K562 (cell line): ENCODE measurements around the gene RIMKLA.

ENCODE experiments used
- BDP1 ChIP-seq: IDR thresholded peaks from 3 replicates; pipeline ENCODE4 v1.6.1; 2011; ENCODE audit not compliant: insufficient read length, insufficient read depth
- CAMTA2 ChIP-seq: fragments of 250-450 bp; sonication (Bioruptor Pico); conservative IDR thresholded peaks from 2 replicates; pipeline ENCODE4 v1.5.1; 2022
- EP300 ChIP-seq: IDR thresholded peaks from 2 replicates; pipeline ENCODE4 v1.6.1; 2012; ENCODE audit warnings: low read length, improper control_type of control experiment
- GABPA ChIP-seq: fragments of 200-800 bp; sonication (Bioruptor generic); conservative IDR thresholded peaks from 2 replicates; pipeline ENCODE4 v1.6.1; 2016; ENCODE audit warnings: low read depth, missing genetic modification characterization, missing compliant biosample characterization
- JUN ChIP-seq, 2 experiments: sonication (generic) in 1 of 2; formaldehyde crosslinking in 1 of 2; IDR thresholded peaks; 2 replicates each; pipeline versions ENCODE4 v1.6.1 to v1.8.0; 2012 to 2022; ENCODE audit warnings: borderline replicate concordance in 2 of 2, mild to moderate bottlenecking in 2 of 2, improper control_type of control experiment in 1 of 2, low read depth in 1 of 2, low read length in 1 of 2, missing genetic modification reagents in 1 of 2
- JUND ChIP-seq, 2 experiments: IDR thresholded peaks; 2 replicates in 1 of 2; 3 replicates in 1 of 2; pipeline ENCODE4 v1.6.1; 2011; ENCODE audit warnings: borderline replicate concordance in 2 of 2, low read depth in 2 of 2, low read length in 2 of 2, improper control_type of control experiment in 1 of 2, missing biosample characterization in 1 of 2, missing genetic modification characterization in 1 of 2, missing genetic modification reagents in 1 of 2
- POLR2A ChIP-seq: fragments of 450-650 bp; conservative IDR thresholded peaks from 2 replicates; pipeline ENCODE4 v1.6.1; 2016
- TRIM28 ChIP-seq: fragments of 450-650 bp; IDR thresholded peaks from 2 replicates; pipeline ENCODE4 v1.6.1; 2017
- ZNF12 ChIP-seq: sonication (generic); formaldehyde crosslinking; IDR thresholded peaks from 2 replicates; pipeline ENCODE4 v1.4.0; 2020; ENCODE audit warnings: mild to moderate bottlenecking, missing genetic modification reagents
- TF ChIP-seq, protein P1 (sequence below): fragments of 250-450 bp; sonication (Bioruptor Pico); IDR thresholded peaks from 2 replicates; pipeline ENCODE4 v1.4.0; 2020; ENCODE audit warnings: mild to moderate bottlenecking, moderate library complexity
- TF ChIP-seq, protein P2 (sequence below), 3 experiments: IDR thresholded peaks in 2 of 3; conservative IDR thresholded peaks in 1 of 3; 2 replicates each; pipeline ENCODE4 v1.5.1; 2011 to 2012; ENCODE audit warnings: low read length in 3 of 3, mild to moderate bottlenecking in 3 of 3, control low read depth in 2 of 3, improper control_type of control experiment in 1 of 3, inconsistent platforms in 1 of 3, low read depth in 1 of 3, mixed read lengths in 1 of 3, moderate library complexity in 1 of 3; ENCODE audit not compliant: insufficient read depth in 2 of 3
- TF ChIP-seq, protein P3 (sequence below): fragments of 450-650 bp; formaldehyde crosslinking; IDR thresholded peaks from 2 replicates; pipeline ENCODE4 v1.4.0; 2022; ENCODE audit warnings: missing genetic modification characterization
- TF ChIP-seq, protein P4 (sequence below), 2 experiments: fragments of 450-650 bp; IDR thresholded peaks; 2 replicates each; pipeline ENCODE4 v1.6.1; 2016

DNA sequence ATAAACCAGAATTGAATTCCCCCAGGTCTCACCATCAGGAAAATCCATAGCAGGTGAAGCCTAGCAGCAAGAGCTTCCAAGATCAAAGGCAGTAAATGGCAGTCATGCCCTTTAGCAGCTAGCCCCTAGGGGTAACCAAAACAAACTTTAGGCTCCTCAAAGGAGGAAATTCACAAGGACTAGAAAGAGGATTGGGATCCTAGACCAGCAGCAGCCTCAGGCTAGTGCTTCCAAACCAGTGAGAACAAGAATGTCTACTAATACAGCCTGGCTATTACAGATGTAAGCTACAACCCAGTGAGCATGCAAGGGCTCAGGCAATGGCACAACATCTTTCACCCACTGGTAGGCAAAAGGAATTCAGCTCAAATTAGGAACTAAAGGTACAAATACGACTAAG lies 11.1 kb upstream of the RIMKLA start:
- TF ChIP-seq, protein P1, sequence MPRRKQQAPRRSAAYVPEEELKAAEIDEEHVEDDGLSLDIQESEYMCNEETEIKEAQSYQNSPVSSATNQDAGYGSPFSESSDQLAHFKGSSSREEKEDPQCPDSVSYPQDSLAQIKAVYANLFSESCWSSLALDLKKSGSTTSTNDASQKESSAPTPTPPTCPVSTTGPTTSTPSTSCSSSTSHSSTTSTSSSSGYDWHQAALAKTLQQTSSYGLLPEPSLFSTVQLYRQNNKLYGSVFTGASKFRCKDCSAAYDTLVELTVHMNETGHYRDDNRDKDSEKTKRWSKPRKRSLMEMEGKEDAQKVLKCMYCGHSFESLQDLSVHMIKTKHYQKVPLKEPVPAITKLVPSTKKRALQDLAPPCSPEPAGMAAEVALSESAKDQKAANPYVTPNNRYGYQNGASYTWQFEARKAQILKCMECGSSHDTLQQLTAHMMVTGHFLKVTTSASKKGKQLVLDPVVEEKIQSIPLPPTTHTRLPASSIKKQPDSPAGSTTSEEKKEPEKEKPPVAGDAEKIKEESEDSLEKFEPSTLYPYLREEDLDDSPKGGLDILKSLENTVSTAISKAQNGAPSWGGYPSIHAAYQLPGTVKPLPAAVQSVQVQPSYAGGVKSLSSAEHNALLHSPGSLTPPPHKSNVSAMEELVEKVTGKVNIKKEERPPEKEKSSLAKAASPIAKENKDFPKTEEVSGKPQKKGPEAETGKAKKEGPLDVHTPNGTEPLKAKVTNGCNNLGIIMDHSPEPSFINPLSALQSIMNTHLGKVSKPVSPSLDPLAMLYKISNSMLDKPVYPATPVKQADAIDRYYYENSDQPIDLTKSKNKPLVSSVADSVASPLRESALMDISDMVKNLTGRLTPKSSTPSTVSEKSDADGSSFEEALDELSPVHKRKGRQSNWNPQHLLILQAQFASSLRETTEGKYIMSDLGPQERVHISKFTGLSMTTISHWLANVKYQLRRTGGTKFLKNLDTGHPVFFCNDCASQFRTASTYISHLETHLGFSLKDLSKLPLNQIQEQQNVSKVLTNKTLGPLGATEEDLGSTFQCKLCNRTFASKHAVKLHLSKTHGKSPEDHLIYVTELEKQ: no peak
- TF ChIP-seq TRIM28 (no peak), EP300 (no peak), POLR2A (no peak), JUN (IDR thresholded peaks at IDR 0.05; ENCODE audit: borderline replicate concordance, low read depth, low read length) (no peak), JUN (CRISPR knock-in tag; IDR thresholded peaks at IDR 0.05; ENCODE audit: borderline replicate concordance) (no peak), JUND (IDR thresholded peaks at IDR 0.05; ENCODE audit: borderline replicate concordance, low read depth, low read length) (no peak), JUND (tag; IDR thresholded peaks at IDR 0.05; ENCODE audit: borderline replicate concordance, low read depth, low read length) (no peak), CAMTA2 (no peak), ZNF12 (CRISPR knock-in tag) (no peak), BDP1 (no peak), GABPA (tag) (no peak)
- TF ChIP-seq, protein P2, sequence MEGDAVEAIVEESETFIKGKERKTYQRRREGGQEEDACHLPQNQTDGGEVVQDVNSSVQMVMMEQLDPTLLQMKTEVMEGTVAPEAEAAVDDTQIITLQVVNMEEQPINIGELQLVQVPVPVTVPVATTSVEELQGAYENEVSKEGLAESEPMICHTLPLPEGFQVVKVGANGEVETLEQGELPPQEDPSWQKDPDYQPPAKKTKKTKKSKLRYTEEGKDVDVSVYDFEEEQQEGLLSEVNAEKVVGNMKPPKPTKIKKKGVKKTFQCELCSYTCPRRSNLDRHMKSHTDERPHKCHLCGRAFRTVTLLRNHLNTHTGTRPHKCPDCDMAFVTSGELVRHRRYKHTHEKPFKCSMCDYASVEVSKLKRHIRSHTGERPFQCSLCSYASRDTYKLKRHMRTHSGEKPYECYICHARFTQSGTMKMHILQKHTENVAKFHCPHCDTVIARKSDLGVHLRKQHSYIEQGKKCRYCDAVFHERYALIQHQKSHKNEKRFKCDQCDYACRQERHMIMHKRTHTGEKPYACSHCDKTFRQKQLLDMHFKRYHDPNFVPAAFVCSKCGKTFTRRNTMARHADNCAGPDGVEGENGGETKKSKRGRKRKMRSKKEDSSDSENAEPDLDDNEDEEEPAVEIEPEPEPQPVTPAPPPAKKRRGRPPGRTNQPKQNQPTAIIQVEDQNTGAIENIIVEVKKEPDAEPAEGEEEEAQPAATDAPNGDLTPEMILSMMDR (IDR thresholded peaks at IDR 0.05 in 2 of 3, conservative IDR thresholded peaks at IDR 0.05 in 1 of 3; ENCODE audit: insufficient read depth in 2 of 3, low read depth in 1 of 3, low read length in 3 of 3): no peak
- TF ChIP-seq, protein P3, sequence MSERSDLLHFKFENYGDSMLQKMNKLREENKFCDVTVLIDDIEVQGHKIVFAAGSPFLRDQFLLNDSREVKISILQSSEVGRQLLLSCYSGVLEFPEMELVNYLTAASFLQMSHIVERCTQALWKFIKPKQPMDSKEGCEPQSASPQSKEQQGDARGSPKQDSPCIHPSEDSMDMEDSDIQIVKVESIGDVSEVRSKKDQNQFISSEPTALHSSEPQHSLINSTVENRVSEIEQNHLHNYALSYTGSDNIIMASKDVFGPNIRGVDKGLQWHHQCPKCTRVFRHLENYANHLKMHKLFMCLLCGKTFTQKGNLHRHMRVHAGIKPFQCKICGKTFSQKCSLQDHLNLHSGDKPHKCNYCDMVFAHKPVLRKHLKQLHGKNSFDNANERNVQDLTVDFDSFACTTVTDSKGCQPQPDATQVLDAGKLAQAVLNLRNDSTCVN (CRISPR knock-in tag): no peak
- TF ChIP-seq, protein P4, sequence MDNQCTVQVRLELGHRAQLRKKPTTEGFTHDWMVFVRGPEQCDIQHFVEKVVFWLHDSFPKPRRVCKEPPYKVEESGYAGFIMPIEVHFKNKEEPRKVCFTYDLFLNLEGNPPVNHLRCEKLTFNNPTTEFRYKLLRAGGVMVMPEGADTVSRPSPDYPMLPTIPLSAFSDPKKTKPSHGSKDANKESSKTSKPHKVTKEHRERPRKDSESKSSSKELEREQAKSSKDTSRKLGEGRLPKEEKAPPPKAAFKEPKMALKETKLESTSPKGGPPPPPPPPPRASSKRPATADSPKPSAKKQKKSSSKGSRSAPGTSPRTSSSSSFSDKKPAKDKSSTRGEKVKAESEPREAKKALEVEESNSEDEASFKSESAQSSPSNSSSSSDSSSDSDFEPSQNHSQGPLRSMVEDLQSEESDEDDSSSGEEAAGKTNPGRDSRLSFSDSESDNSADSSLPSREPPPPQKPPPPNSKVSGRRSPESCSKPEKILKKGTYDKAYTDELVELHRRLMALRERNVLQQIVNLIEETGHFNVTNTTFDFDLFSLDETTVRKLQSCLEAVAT (IDR thresholded peaks at IDR 0.05): no peak
